ENCODE data around the gene TMTC3. TPM values are rescaled to one million over a fixed set of nuclear protein-coding genes. Genes with fewer than 3 reads are reported as not detected.

Gene TMTC3
- total RNA-seq, 2 experiments from 2014 or later: 5.5 to 9.4 TPM

- no TSS peak for BruUV-seq (replicated peaks)
- TF ChIP-seq EZH2phosphoT487 (IDR thresholded peaks at IDR 0.05; ENCODE audit: borderline replicate concordance, low read depth, low read length): no peak
- TF ChIP-seq, protein P1, sequence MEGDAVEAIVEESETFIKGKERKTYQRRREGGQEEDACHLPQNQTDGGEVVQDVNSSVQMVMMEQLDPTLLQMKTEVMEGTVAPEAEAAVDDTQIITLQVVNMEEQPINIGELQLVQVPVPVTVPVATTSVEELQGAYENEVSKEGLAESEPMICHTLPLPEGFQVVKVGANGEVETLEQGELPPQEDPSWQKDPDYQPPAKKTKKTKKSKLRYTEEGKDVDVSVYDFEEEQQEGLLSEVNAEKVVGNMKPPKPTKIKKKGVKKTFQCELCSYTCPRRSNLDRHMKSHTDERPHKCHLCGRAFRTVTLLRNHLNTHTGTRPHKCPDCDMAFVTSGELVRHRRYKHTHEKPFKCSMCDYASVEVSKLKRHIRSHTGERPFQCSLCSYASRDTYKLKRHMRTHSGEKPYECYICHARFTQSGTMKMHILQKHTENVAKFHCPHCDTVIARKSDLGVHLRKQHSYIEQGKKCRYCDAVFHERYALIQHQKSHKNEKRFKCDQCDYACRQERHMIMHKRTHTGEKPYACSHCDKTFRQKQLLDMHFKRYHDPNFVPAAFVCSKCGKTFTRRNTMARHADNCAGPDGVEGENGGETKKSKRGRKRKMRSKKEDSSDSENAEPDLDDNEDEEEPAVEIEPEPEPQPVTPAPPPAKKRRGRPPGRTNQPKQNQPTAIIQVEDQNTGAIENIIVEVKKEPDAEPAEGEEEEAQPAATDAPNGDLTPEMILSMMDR (conservative IDR thresholded peaks at IDR 0.05; ENCODE audit: low read length): no peak
- intact Hi-C loops (cut with micrococcal nuclease; ENCODE audit: unreplicated experiment): no loop called here
- peaks cover 24% of the 10 kb centered on the region for H3K36me3 ChIP-seq (ENCODE audit: insufficient read depth, low read length)
- H2AFZ ChIP-seq (ENCODE audit: low read length): no peak overlapping the region
- H3K27ac ChIP-seq (ENCODE audit: low read depth, low read length, poor library complexity, severe bottlenecking): no peak overlapping the region
- H3K9me2 ChIP-seq (ENCODE audit: insufficient read depth, low read length): no peaks in the 10 kb centered on the region
- DNase-seq (ENCODE audit: low spot score): no peak
- no peaks in the 10 kb centered on the region for H3K79me2 ChIP-seq (ENCODE audit: insufficient read depth, low read depth, low read length)
- ChIA-PET CTCF (ENCODE audit: unreplicated experiment) (no interaction called here), POLR2A (no interaction called here)
- no peak overlapping the region for H3K4me2 ChIP-seq (ENCODE audit: low read length)
- no peaks in the 10 kb centered on the region for H4K20me1 ChIP-seq (ENCODE audit: insufficient read depth, low read length)
- no peaks in the 10 kb centered on the region for H3K4me1 ChIP-seq (ENCODE audit: insufficient read depth, low read length, poor library complexity, severe bottlenecking)
- no peak overlapping the region for H3K4me3 ChIP-seq (ENCODE audit: low read depth, low read length, poor library complexity, severe bottlenecking)
- H3K9me3 ChIP-seq (ENCODE audit: low read length): no peaks in the 10 kb centered on the region
Measured at GRCh38 chr12:88093573-88093972, 48.5 kb upstream of the TMTC3 start.

DNA sequence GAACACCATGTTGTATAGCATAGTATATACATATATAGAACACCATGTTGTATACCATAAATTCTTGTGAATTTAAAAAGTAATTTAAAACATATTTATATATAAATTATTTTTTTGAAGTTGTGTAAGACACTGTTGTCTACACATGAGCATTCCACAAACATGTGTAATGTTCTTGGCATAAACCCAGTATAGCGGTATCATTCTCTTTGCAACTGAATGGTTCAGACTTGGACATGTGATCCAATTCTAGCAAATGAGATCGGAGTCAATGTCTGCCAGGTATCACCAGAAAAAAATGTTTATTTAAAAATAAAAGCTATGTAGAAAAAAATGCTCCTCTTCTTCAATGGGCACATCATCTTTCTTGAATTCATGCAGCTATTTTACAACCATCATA lies 34.1 kb upstream of the TMTC3 start:
- no peak overlapping the region for H2AFZ ChIP-seq (ENCODE audit: low read length)
- TF ChIP-seq, protein P1 (conservative IDR thresholded peaks at IDR 0.05; ENCODE audit: low read length): no peak
- TF ChIP-seq EZH2phosphoT487 (IDR thresholded peaks at IDR 0.05; ENCODE audit: borderline replicate concordance, low read depth, low read length): no peak
- no peaks in the 10 kb centered on the region for H3K4me1 ChIP-seq (ENCODE audit: insufficient read depth, low read length, poor library complexity, severe bottlenecking)
- ChIA-PET POLR2A (no interaction called here), CTCF (ENCODE audit: unreplicated experiment) (no interaction called here)
- no peak overlapping the region for H3K27ac ChIP-seq (ENCODE audit: low read depth, low read length, poor library complexity, severe bottlenecking)
- no peaks in the 10 kb centered on the region for H4K20me1 ChIP-seq (ENCODE audit: insufficient read depth, low read length)
- no peaks in the 10 kb centered on the region for H3K79me2 ChIP-seq (ENCODE audit: insufficient read depth, low read depth, low read length)
- H3K4me3 ChIP-seq (ENCODE audit: low read depth, low read length, poor library complexity, severe bottlenecking): no peak overlapping the region
- BruUV-seq (replicated peaks): no TSS peak
- DNase-seq (ENCODE audit: low spot score): no peak
- intact Hi-C loops (cut with micrococcal nuclease; ENCODE audit: unreplicated experiment): no loop called here
- H3K36me3 ChIP-seq (ENCODE audit: insufficient read depth, low read length): peaks cover 52% of the 10 kb centered on the region
- no peak overlapping the region for H3K4me2 ChIP-seq (ENCODE audit: low read length)
- H3K9me2 ChIP-seq (ENCODE audit: insufficient read depth, low read length): no peaks in the 10 kb centered on the region
- H3K9me3 ChIP-seq (ENCODE audit: low read length): no peaks in the 10 kb centered on the region

DNA sequence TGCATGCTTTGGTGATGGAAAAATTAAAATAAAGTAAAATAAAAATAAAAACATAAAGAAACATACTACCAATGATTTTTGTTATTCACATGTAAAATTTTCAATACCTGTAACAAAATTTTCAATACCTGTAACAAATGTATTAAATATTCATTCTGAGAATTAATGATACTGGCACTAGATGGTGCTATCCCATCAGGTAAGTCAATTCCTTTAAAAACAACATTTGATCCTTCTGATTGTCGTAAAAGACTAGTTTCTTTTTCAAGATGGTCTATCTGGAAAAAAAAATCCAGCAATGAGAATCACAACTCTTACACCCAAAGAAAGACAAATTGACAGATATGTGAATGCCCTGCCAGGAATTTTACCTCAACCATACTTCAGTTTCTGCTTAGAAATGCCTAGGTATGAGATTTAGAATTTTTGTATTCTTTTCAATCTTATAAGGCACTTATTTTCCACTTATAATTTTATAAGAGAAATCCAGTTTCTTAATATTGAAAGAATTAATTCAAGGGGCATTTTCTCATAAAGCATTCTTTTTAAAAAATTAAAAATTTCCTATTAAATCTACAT lies 30.9 kb upstream of the TMTC3 start:
- Histone ChIP-seq H3K4me2 (ENCODE audit: low read length) (no peak overlapping the region), H3K9me2 (ENCODE audit: insufficient read depth, low read length) (no peaks in the 10 kb centered on the region), H3K4me1 (ENCODE audit: insufficient read depth, low read length, poor library complexity, severe bottlenecking) (no peaks in the 10 kb centered on the region), H3K9me3 (ENCODE audit: low read length) (no peaks in the 10 kb centered on the region), H3K36me3 (ENCODE audit: insufficient read depth, low read length) (peaks cover 59% of the 10 kb centered on the region), H3K4me3 (ENCODE audit: low read depth, low read length, poor library complexity, severe bottlenecking) (no peak overlapping the region), H4K20me1 (ENCODE audit: insufficient read depth, low read length) (no peaks in the 10 kb centered on the region), H3K27ac (ENCODE audit: low read depth, low read length, poor library complexity, severe bottlenecking) (no peak overlapping the region), H2AFZ (ENCODE audit: low read length) (no peak overlapping the region), H3K79me2 (ENCODE audit: insufficient read depth, low read depth, low read length) (no peaks in the 10 kb centered on the region)
- intact Hi-C loops (cut with micrococcal nuclease; ENCODE audit: unreplicated experiment): loop anchor here (5.0 kb wide), 1 partner anchor 281 kb away; no protein-coding TSS in a partner anchor
- peak; percentile 36 for DNase-seq (ENCODE audit: low spot score)
- TF ChIP-seq, protein P1 (conservative IDR thresholded peaks at IDR 0.05; ENCODE audit: low read length): peak; percentile 81
- no peak for TF ChIP-seq EZH2phosphoT487 (IDR thresholded peaks at IDR 0.05; ENCODE audit: borderline replicate concordance, low read depth, low read length)
- no TSS peak for BruUV-seq (replicated peaks)
- ChIA-PET CTCF (ENCODE audit: unreplicated experiment) (no interaction called here), POLR2A (no interaction called here)
